ENCODE data around the gene MMP24OS.
"Not testable (repeated sequence)": the region's sequence is repeated elsewhere in the genome, so short reads cannot be mapped to it uniquely, and the experiment has no call there.

The MMP24OS gene

GRCh38 chr20:35319192-35319870 lies 41.4 kb upstream of the MMP24OS start:
- Histone ChIP-seq H3K4me2 (ENCODE audit: low read length) (no peak overlapping the region), H3K4me3 (ENCODE audit: low read length) (no peak overlapping the region), H3K79me2 (ENCODE audit: low read length) (no peaks in the 10 kb centered on the region), H2AFZ (ENCODE audit: low read depth, low read length) (no peak overlapping the region), H3K4me1 (ENCODE audit: low read length) (peaks cover 19% of the 10 kb centered on the region), H3K27me3 (ENCODE audit: low read depth, low read length) (no peaks in the 10 kb centered on the region), H4K20me1 (ENCODE audit: insufficient read depth, low read length) (no peaks in the 10 kb centered on the region), H3K27ac (ENCODE audit: low read length) (no peak overlapping the region), H3K9me3 (ENCODE audit: insufficient read depth, low read length) (no peaks in the 10 kb centered on the region), H3K9ac (ENCODE audit: low read length) (no peak overlapping the region), H3K36me3 (replicated peaks; ENCODE audit: low read depth, low read length) (no peaks in the 10 kb centered on the region)
- TF ChIP-seq, protein P1, sequence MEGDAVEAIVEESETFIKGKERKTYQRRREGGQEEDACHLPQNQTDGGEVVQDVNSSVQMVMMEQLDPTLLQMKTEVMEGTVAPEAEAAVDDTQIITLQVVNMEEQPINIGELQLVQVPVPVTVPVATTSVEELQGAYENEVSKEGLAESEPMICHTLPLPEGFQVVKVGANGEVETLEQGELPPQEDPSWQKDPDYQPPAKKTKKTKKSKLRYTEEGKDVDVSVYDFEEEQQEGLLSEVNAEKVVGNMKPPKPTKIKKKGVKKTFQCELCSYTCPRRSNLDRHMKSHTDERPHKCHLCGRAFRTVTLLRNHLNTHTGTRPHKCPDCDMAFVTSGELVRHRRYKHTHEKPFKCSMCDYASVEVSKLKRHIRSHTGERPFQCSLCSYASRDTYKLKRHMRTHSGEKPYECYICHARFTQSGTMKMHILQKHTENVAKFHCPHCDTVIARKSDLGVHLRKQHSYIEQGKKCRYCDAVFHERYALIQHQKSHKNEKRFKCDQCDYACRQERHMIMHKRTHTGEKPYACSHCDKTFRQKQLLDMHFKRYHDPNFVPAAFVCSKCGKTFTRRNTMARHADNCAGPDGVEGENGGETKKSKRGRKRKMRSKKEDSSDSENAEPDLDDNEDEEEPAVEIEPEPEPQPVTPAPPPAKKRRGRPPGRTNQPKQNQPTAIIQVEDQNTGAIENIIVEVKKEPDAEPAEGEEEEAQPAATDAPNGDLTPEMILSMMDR (IDR thresholded peaks at IDR 0.05; ENCODE audit: low read depth, low read length): no peak
- no peak for TF ChIP-seq EZH2phosphoT487 (IDR thresholded peaks at IDR 0.05; ENCODE audit: low read depth)

DNA sequence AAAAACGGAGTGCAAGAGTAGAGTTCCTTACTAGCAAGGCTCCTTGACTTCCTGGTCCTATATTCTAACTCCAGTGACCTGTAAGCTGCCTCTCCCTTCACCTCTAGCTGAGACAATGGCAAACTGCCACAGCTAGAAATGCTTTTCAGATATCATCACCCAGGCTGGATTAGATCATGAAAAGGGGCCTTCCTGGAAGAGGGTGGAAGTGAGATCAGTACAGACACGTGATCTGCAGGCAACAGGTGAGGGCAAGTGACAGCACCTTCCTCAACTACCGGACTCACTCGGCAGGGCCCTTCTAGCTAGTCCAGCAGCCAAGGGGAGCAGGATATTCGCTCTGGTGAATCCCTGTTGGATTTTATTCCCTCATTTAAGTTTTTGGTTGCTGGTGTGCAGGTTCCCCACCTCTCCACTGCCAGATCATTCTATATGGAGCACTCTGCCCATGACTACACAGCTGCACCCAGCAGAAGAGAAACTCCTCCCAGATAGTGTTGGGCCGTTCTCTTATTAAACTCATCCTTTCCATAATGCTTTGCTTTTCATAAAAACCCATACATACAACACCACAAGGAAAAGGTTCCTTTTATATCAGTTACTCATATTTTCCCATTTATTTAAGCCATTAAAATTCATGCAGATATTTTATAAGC lies 40.7 kb upstream of the MMP24OS start:
- Histone ChIP-seq H3K27ac (ENCODE audit: low read length) (no peak overlapping the region), H3K9ac (ENCODE audit: low read length) (no peak overlapping the region), H3K4me1 (ENCODE audit: low read length) (peaks cover 19% of the 10 kb centered on the region), H3K9me3 (ENCODE audit: insufficient read depth, low read length) (no peaks in the 10 kb centered on the region), H3K36me3 (replicated peaks; ENCODE audit: low read depth, low read length) (no peaks in the 10 kb centered on the region), H3K27me3 (ENCODE audit: low read depth, low read length) (no peaks in the 10 kb centered on the region), H3K4me3 (ENCODE audit: low read length) (no peak overlapping the region), H3K79me2 (ENCODE audit: low read length) (no peaks in the 10 kb centered on the region), H2AFZ (ENCODE audit: low read depth, low read length) (no peak overlapping the region), H3K4me2 (ENCODE audit: low read length) (peak overlapping the region; percentile 10; the same call in 1 of the 2 replicates), H4K20me1 (ENCODE audit: insufficient read depth, low read length) (no peaks in the 10 kb centered on the region)
- TF ChIP-seq, protein P1 (IDR thresholded peaks at IDR 0.05; ENCODE audit: low read depth, low read length): no peak
- TF ChIP-seq EZH2phosphoT487 (IDR thresholded peaks at IDR 0.05; ENCODE audit: low read depth): no peak

DNA sequence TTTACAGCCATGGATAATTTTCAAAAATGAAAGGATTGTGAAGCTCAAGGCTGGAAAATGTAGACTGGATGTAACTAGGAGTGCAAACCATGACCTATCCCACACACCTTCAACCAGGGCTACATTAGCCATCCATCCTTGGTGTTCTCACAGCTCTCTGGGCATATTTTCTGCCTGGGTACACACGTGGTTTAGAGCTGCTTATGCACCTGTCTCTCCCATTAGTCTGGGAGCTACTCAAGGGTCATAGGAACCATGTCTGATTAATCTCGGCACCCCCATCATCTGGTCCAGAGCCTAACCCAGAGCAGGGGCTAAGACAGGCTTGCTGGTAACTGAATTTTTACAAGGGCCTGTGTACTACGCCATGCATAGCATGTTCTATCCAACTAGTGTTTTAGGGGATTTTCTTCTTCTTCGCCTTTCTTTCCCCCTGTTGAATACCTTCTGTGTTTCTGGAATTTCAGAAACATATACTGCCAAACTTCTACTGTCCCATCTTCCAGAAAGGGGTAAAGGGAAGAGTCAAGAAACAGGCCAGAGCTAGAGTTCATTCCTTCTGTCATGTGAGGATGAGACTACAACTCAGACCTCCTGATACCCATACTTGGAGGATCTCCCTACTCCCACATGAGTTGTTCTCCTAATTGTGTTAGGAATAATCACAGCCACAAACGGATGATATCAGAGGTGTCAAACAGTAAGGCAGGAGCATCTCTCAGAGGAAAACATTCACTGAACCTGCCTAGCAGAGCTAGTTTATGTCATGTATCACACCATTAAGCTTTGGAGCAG lies 39.7 kb upstream of the MMP24OS start:
- H3K4me3 ChIP-seq (ENCODE audit: low read length): no peak overlapping the region
- H3K36me3 ChIP-seq (replicated peaks; ENCODE audit: low read depth, low read length): no peaks in the 10 kb centered on the region
- no peaks in the 10 kb centered on the region for H4K20me1 ChIP-seq (ENCODE audit: insufficient read depth, low read length)
- H3K9ac ChIP-seq (ENCODE audit: low read length): no peak overlapping the region
- H3K4me1 ChIP-seq (ENCODE audit: low read length): peaks cover 20% of the 10 kb centered on the region
- no peaks in the 10 kb centered on the region for H3K27me3 ChIP-seq (ENCODE audit: low read depth, low read length)
- TF ChIP-seq, protein P1 (IDR thresholded peaks at IDR 0.05; ENCODE audit: low read depth, low read length): no peak
- no peak overlapping the region for H3K4me2 ChIP-seq (ENCODE audit: low read length)
- no peak overlapping the region for H3K27ac ChIP-seq (ENCODE audit: low read length)
- no peaks in the 10 kb centered on the region for H3K79me2 ChIP-seq (ENCODE audit: low read length)
- no peak overlapping the region for H2AFZ ChIP-seq (ENCODE audit: low read depth, low read length)
- H3K9me3 ChIP-seq (ENCODE audit: insufficient read depth, low read length): no peaks in the 10 kb centered on the region

- no peak overlapping the region for H3K9ac ChIP-seq (ENCODE audit: low read length)
- H3K79me2 ChIP-seq (ENCODE audit: low read length): no peaks in the 10 kb centered on the region
- H4K20me1 ChIP-seq (ENCODE audit: insufficient read depth, low read length): no peaks in the 10 kb centered on the region
- TF ChIP-seq, protein P1 (IDR thresholded peaks at IDR 0.05; ENCODE audit: low read depth, low read length): no peak
- TF ChIP-seq EZH2phosphoT487 (IDR thresholded peaks at IDR 0.05; ENCODE audit: low read depth): no peak
- H3K27ac ChIP-seq (ENCODE audit: low read length): no peak overlapping the region
- no peak overlapping the region for H3K4me2 ChIP-seq (ENCODE audit: low read length)
- peaks cover 35% of the 10 kb centered on the region for H3K4me1 ChIP-seq (ENCODE audit: low read length)
- H2AFZ ChIP-seq (ENCODE audit: low read depth, low read length): no peak overlapping the region
- H3K36me3 ChIP-seq (replicated peaks; ENCODE audit: low read depth, low read length): no peaks in the 10 kb centered on the region
- H3K9me3 ChIP-seq (ENCODE audit: insufficient read depth, low read length): no peaks in the 10 kb centered on the region
- H3K4me3 ChIP-seq (ENCODE audit: low read length): no peak overlapping the region
- H3K27me3 ChIP-seq (ENCODE audit: low read depth, low read length): no peaks in the 10 kb centered on the region
These were observed 38.2 kb upstream of the MMP24OS start for GRCh38 chr20:35316086-35316485.

DNA sequence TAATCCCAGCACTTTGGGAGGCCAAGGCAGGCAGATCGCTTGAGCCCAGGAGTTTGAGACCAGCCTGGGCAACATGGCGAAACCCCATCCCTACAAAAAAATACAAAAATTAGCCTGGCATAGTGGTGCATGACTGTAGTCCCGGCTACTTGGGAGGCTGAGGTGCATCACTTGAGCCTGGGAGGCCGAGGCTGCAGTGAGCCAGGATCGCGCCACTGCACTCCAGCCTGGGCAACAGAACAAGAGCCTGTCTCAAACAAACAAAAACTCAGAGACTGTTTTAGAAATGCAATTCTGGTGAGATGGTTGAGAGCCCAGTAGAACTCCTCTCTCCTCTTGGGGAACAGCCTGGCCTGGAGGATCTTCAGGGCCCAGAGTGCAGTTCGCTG lies 37.7 kb upstream of the MMP24OS start:
- not testable (repeated sequence) for H3K36me3 ChIP-seq (replicated peaks; ENCODE audit: low read depth, low read length); H4K20me1 ChIP-seq (ENCODE audit: insufficient read depth, low read length); H2AFZ ChIP-seq (ENCODE audit: low read depth, low read length); H3K4me3 ChIP-seq (ENCODE audit: low read length); H3K9ac ChIP-seq (ENCODE audit: low read length); H3K27me3 ChIP-seq (ENCODE audit: low read depth, low read length); H3K79me2 ChIP-seq (ENCODE audit: low read length); H3K9me3 ChIP-seq (ENCODE audit: insufficient read depth, low read length); H3K27ac ChIP-seq (ENCODE audit: low read length); H3K4me2 ChIP-seq (ENCODE audit: low read length)
- H3K4me1 ChIP-seq (ENCODE audit: low read length): peaks cover 37% of the 10 kb centered on the region

Data from OCI-LY3 (cell line).